ACC112 (cell line): Measurements from ENCODE around the gene OXCT1.
"Not testable (repeated sequence)": the region's sequence is repeated elsewhere in the genome, so short reads cannot be mapped to it uniquely, and the experiment has no call there.

Source experiments
- H2AFZ ChIP-seq: fragments of 200-600 bp; sonication (generic); one replicate; pipeline ENCODE4 v1.6.0; 2017; ENCODE audit warnings: antibody characterized with exemption, low read length; ENCODE audit not compliant: unreplicated experiment
- H3K27ac ChIP-seq: fragments of 200-600 bp; sonication (generic); 2 replicates; pipeline ENCODE4 v1.5.1; 2014; ENCODE audit warnings: low read depth, mild to moderate bottlenecking, antibody characterized with exemption, low read length, moderate library complexity
- H3K27me3 ChIP-seq: fragments of 200-600 bp; sonication (generic); 2 replicates; pipeline ENCODE4 v1.6.1; 2014; ENCODE audit warnings: mild to moderate bottlenecking, antibody characterized with exemption, low read length, moderate library complexity, mixed read lengths; ENCODE audit not compliant: insufficient read depth
- H3K36me3 ChIP-seq: fragments of 200-600 bp; sonication (generic); 2 replicates; pipeline ENCODE4 v1.6.1; 2016; ENCODE audit warnings: mild to moderate bottlenecking, antibody characterized with exemption, low read length, moderate library complexity, mixed read lengths; ENCODE audit not compliant: insufficient read depth
- H3K4me1 ChIP-seq: fragments of 200-600 bp; sonication (generic); one replicate; pipeline ENCODE4 v1.6.1; 2016; ENCODE audit warnings: low read length, mixed read lengths; ENCODE audit not compliant: insufficient read depth, unreplicated experiment, control insufficient read depth
- H3K4me3 ChIP-seq: fragments of 200-600 bp; sonication (generic); 2 replicates; pipeline ENCODE4 v1.5.1; 2014; ENCODE audit warnings: mild to moderate bottlenecking, low read depth, low read length
- H3K79me2 ChIP-seq: fragments of 200-600 bp; sonication (generic); one replicate; pipeline ENCODE4 v1.6.0; 2016; ENCODE audit warnings: low read length; ENCODE audit not compliant: control insufficient read depth, unreplicated experiment, insufficient read depth

Gene OXCT1

DNA sequence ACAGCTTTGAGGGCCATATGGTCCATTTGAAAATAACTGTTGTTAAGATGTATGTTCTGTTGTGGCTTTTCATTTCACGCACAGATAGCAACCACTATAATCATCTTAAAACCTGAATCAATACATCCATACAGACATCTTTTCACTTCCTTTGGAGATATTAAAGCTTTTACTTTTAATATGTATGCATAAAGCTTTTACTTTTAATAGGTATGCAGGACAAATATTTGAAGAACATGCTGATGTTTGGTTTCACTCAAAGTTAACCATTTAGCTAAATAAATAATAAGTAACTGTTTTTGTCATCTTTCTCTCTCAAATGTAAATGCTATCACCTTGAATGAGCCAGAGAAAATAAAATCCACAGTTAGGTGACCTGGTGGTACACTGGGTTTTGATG lies 108.6 kb downstream of the OXCT1 start:
- no peak overlapping the region for H2AFZ ChIP-seq
- no peaks in the 10 kb centered on the region for H3K79me2 ChIP-seq
- H3K27ac ChIP-seq = no peak overlapping the region
- H3K36me3 ChIP-seq = peaks cover 7% of the 10 kb centered on the region
- H3K4me3 ChIP-seq = no peak overlapping the region
- no peaks in the 10 kb centered on the region for H3K27me3 ChIP-seq
- peaks cover 32% of the 10 kb centered on the region for H3K4me1 ChIP-seq

DNA sequence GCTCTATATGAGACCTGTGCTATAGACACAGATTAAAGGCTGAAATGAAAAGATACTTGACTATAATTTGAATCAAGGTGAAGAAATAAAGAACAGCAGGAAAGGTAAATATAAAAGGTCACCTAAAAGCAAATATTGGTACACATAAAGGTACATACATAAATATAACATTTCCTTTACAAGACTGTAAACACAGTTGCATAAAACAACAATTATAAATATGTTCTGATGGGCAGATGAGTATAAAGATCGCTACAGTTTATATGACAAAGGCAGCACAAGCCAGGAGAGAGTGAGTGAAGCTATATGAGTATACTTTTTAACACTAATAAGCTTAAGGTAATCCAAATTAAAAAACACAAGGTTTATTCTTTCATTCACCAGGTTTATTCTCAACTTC lies 114.5 kb downstream of the OXCT1 start:
- H3K27me3 ChIP-seq = no peaks in the 10 kb centered on the region
- H3K27ac ChIP-seq = no peak overlapping the region
- H2AFZ ChIP-seq = peak overlapping the region; percentile 35
- peaks cover 1% of the 10 kb centered on the region for H3K36me3 ChIP-seq
- H3K79me2 ChIP-seq = no peaks in the 10 kb centered on the region
- H3K4me3 ChIP-seq = no peak overlapping the region
- peaks cover 16% of the 10 kb centered on the region for H3K4me1 ChIP-seq

DNA sequence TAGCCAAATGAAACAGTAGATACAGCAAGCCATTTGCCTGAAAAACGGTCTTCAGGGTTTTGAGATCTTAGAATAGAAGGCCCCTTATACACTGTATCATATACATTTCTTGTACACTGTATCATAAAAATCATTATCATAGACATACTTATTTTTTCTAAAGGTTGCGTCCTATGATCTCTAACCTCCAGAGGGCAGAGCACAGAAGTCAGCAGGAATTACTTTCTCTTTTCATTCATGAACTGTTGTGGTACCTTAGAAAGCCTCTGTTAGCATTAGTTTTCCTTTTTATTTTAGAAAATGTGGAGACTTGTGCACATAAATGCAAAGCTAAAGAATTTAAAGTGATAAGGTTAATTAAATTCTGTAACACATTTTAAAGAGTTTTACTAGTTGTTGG lies 115.4 kb downstream of the OXCT1 start:
- Histone ChIP-seq H2AFZ (peak overlapping the region; percentile 35), H3K4me3 (peak overlapping the region; percentile 40; the same call in 1 of the 2 replicates), H3K27ac (no peak overlapping the region), H3K79me2 (no peaks in the 10 kb centered on the region), H3K27me3 (no peaks in the 10 kb centered on the region), H3K36me3 (no peaks in the 10 kb centered on the region; the same call in 1 of the 2 replicates), H3K4me1 (peaks cover 16% of the 10 kb centered on the region)

DNA sequence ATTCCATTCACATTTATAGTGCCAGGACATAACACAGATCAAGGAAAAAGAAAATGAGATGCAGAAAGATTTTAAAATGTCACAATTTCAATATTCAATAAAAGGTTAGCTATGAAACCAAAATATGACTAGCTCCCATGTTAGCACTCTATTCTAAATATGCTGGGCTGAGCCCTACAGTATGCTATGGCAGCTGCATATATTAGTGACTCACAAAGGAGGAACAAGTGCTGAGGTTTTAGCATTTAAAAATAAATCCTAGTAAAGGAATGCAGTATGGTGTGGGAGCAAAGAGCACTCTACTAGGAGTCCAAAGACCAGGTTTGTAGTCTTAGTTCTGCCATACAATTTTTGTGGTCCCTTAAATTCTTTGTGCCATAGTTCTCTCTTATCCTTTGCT lies 118.4 kb downstream of the OXCT1 start:
- no peak overlapping the region for H3K27ac ChIP-seq
- H3K27me3 ChIP-seq = no peaks in the 10 kb centered on the region
- no peaks in the 10 kb centered on the region for H3K79me2 ChIP-seq
- peaks cover 38% of the 10 kb centered on the region for H3K4me1 ChIP-seq
- no peak overlapping the region for H2AFZ ChIP-seq
- 0 out of 2 replicates have a peak, but pooled peaks cover 4% of the 10 kb centered on the region for H3K36me3 ChIP-seq
- H3K4me3 ChIP-seq = no peak overlapping the region

DNA sequence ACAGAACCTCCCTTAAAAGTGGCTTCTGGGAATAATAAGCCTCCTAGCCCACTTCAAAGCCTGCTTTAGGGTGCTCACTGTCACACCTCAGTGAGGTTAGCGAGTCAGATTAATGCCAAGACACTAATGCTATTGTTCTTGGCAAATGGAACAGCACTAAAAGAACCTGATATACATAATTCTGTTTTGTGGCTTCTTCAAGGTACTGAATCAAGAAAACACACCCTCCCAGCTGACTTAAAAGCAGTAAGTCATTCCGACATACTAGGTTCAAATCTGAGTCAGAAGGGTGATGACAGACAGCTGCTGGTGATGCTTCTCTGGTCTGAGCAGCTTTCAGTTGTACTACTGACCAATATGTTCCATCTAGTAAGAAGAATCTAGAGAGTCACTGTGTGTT lies 121.6 kb downstream of the OXCT1 start:
- no peak overlapping the region for H2AFZ ChIP-seq
- peaks cover 12% of the 10 kb centered on the region for H3K36me3 ChIP-seq
- H3K27me3 ChIP-seq = no peaks in the 10 kb centered on the region
- peaks cover 23% of the 10 kb centered on the region for H3K4me1 ChIP-seq
- H3K4me3 ChIP-seq = no peak overlapping the region
- H3K27ac ChIP-seq = no peak overlapping the region
- no peaks in the 10 kb centered on the region for H3K79me2 ChIP-seq

DNA sequence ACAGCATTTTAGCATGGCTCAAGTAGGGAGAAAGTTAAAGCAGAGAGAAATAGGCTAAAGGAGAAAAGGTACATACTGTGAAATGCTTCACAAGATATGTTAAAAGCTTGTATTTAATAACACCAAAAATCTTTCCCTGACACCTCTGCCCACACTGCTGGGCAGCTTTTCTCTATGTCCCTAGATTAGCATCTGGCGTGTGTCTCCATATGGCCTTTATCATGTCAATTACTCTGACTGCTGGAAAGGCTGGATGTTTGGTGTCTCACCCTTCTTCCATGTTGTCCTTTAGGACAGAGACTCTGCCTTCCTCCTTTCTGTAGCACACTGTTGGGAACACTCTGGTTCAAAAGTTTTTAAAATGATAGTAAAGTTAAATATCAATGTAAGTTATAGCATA lies 122.5 kb downstream of the OXCT1 start:
- Histone ChIP-seq H3K4me1 (peaks cover 23% of the 10 kb centered on the region), H3K27ac (no peak overlapping the region), H3K4me3 (no peak overlapping the region), H3K27me3 (no peaks in the 10 kb centered on the region), H3K79me2 (no peaks in the 10 kb centered on the region), H3K36me3 (peaks cover 12% of the 10 kb centered on the region), H2AFZ (no peak overlapping the region)

DNA sequence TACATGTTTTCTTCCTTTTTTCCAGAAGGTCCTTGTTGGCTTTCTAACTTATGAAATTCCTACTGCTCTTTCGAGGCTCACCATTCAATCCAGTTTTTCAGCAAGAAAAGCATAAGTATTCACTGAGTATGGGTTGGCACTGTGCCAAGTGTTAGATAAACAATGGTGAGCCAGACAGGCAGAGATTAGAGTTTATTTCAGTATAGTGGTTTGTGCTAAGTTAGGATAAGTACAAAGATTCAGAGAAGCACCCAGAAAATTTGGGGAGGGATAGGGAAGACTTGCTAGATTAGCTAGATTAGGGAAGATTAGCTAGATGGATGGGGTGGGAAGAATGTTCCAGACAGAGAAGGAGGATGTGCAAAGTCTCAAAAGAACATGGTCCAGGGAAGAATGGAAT lies 122.9 kb downstream of the OXCT1 start:
- Histone ChIP-seq H3K4me1 (peaks cover 23% of the 10 kb centered on the region), H3K27ac (no peak overlapping the region), H3K27me3 (no peaks in the 10 kb centered on the region), H3K79me2 (no peaks in the 10 kb centered on the region), H3K4me3 (no peak overlapping the region), H2AFZ (no peak overlapping the region), H3K36me3 (peaks cover 12% of the 10 kb centered on the region)

DNA sequence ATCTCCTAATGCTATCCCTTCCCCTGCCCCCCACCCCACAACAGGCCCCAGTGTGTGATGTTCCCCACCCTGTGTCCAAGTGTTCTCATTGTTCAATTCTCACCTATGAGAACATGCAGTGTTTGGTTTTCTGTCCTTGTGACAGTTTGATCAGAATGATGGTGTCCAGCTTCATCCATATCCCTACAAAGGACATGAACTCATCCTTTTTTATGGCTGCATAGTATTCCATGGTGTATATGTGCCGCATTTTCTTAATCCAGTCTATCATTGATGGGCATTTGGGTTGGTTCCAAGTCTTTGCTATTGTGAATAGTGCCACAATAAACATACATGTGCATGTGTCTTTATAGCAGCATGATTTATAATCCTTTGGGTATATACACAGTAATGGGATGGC lies 127.6 kb downstream of the OXCT1 start:
- not testable (repeated sequence) for H2AFZ ChIP-seq, H3K4me3 ChIP-seq, H3K27ac ChIP-seq, H3K79me2 ChIP-seq, H3K4me1 ChIP-seq, H3K27me3 ChIP-seq
- H3K36me3 ChIP-seq = peaks cover 21% of the 10 kb centered on the region

DNA sequence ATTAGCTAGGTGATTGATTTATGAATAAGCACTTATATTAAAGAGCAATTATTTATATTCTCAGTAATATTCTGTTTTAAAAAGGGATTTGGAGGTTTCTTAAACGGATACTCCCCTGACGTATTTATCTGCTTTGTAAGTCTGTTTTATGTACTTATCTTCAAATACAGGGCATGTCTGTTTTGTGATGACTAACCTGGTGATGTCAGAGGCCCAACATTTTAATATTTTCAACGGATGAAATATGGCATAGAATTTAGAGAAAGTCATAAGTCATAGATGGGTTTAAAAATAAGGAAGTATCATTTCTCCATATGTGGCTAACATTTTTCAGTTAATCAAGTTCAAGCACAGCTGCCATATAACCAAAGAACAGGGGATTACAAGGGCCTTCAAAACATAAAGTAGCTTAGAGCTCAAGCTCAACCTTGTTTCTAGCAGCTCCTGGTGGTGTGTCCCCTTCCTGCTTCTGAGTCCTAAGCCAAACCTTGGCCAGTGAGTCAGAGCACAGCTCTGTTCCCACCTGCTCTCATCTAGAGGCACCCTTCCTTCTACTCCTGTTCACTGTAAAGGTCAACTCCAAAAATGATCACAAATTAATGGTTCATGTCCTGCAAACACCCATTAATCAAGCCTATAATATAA lies 131.4 kb downstream of the OXCT1 start:
- Histone ChIP-seq H3K36me3 (peaks cover 23% of the 10 kb centered on the region), H3K27me3 (no peaks in the 10 kb centered on the region), H3K4me1 (no peaks in the 10 kb centered on the region), H3K4me3 (no peak overlapping the region), H3K27ac (no peak overlapping the region), H2AFZ (no peak overlapping the region), H3K79me2 (no peaks in the 10 kb centered on the region)

DNA sequence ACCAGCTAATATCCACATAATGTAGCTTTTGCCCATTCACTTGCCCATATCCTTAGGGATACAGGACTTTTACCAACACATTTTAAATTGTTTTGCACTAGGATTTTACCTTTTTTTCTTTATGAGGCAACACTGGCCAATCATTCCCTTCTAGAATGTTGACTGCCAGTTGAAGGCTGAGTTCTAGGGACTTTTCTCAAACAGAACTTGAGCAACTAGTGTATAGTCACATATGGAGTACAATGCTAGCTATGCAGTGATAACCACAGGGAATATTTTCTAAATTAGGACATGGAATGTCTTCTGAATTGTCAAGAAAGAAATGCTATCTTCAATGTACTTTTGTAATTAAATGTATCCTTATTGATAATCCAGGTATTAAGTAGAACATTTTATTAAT lies 133.6 kb downstream of the OXCT1 start:
- Histone ChIP-seq H3K36me3 (peaks cover 25% of the 10 kb centered on the region), H3K27me3 (no peaks in the 10 kb centered on the region)

DNA sequence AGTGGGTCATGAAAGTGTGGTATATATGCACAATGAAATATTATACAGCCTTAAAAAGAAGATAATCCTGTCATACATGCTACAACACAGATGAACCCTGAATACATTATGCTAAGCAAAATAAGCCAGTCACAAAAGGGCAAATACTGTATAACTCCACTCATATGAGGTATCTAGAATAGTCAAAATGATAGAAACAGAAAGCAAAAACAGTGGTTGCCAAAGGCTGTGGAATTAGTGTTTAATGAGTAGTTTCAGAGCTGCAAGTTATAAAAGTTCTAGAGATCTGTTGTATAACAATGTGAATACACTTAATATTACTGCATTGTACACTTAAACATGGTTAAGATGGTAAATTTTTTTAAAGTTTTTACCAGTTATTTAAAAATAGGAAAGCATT lies 135.0 kb downstream of the OXCT1 start:
- Histone ChIP-seq H3K36me3 (peaks cover 27% of the 10 kb centered on the region), H3K27ac (no peak overlapping the region), H3K4me3 (no peak overlapping the region), H3K79me2 (no peaks in the 10 kb centered on the region), H3K4me1 (no peaks in the 10 kb centered on the region), H2AFZ (no peak overlapping the region), H3K27me3 (no peaks in the 10 kb centered on the region)

More for the DNA sequence above, 133.6 kb downstream of the OXCT1 start:
- Histone ChIP-seq H3K4me1 (no peaks in the 10 kb centered on the region), H3K4me3 (no peak overlapping the region), H3K79me2 (no peaks in the 10 kb centered on the region), H3K27ac (no peak overlapping the region), H2AFZ (no peak overlapping the region)
